22Rv1 (cell line): ENCODE results near the gene KLHL41.

Source experiments
- CTCF ChIP-seq: fragments of 450-650 bp; IDR thresholded peaks from 2 replicates; pipeline ENCODE4 v1.5.1; 2017; ENCODE audit warnings: mild to moderate bottlenecking
- ZFX ChIP-seq: fragments of 450-650 bp; IDR thresholded peaks from 2 replicates; pipeline ENCODE4 v1.6.1; 2017; ENCODE audit warnings: antibody characterized with exemption, borderline replicate concordance

- TF ChIP-seq CTCF: peak; percentile 79
- TF ChIP-seq ZFX: no peak
Measured at GRCh38 chr2:169528271-169528701, 18.8 kb downstream of the KLHL41 start.
